Karpas-422 (cell line): ENCODE measurements around the gene INAFM2. TPM values are rescaled to one million over a fixed set of nuclear protein-coding genes. Genes with fewer than 3 reads are reported as not detected.

Experiments
- DNase-seq: peaks from one replicate; pipeline ENCODE4 v3.0.0-alpha.2; 2015
- H2AFZ ChIP-seq: fragments of 200-600 bp; sonication (generic); 2 replicates; pipeline ENCODE4 v1.6.1; 2014; ENCODE audit warnings: antibody characterized with exemption, low read length, mixed read lengths
- H3K27ac ChIP-seq: fragments of 200-600 bp; sonication (generic); 2 replicates; pipeline ENCODE4 v1.5.1; 2014; ENCODE audit warnings: mild to moderate bottlenecking, low read length, moderate library complexity
- H3K27me3 ChIP-seq: fragments of 200-600 bp; sonication (generic); 2 replicates; pipeline ENCODE4 v1.6.1; 2014; ENCODE audit warnings: low read length, mixed read lengths
- H3K36me3 ChIP-seq: fragments of 200-600 bp; sonication (generic); 2 replicates; pipeline ENCODE4 v1.6.1; 2014; ENCODE audit warnings: low read length, mixed read lengths; ENCODE audit not compliant: insufficient read depth
- H3K4me1 ChIP-seq: fragments of 200-600 bp; sonication (generic); 2 replicates; pipeline ENCODE4 v1.6.1; 2014; ENCODE audit warnings: mild to moderate bottlenecking, low read length, mixed read lengths
- H3K4me2 ChIP-seq: fragments of 200-600 bp; sonication (generic); 2 replicates; pipeline ENCODE4 v1.6.1; 2014; ENCODE audit warnings: low read length, low read depth, mild to moderate bottlenecking; ENCODE audit not compliant: poor library complexity, severe bottlenecking
- H3K4me3 ChIP-seq: fragments of 200-600 bp; sonication (generic); 2 replicates; pipeline ENCODE4 v1.5.1; 2014; ENCODE audit warnings: mild to moderate bottlenecking, antibody characterized with exemption, low read length, mixed read lengths
- H3K79me2 ChIP-seq: fragments of 200-600 bp; sonication (generic); 2 replicates; pipeline ENCODE4 v1.6.1; 2014; ENCODE audit warnings: mild to moderate bottlenecking, low read length, mixed read lengths
- H3K9ac ChIP-seq: fragments of 200-600 bp; sonication (generic); 2 replicates; pipeline ENCODE4 v1.6.0; 2014; ENCODE audit warnings: low read length
- H3K9me2 ChIP-seq: fragments of 200-600 bp; sonication (generic), shearing (Covaris generic); replicated peaks from 2 replicates; pipeline ENCODE4 v1.6.0; 2014; ENCODE audit warnings: mild to moderate bottlenecking, low read length, moderate library complexity; ENCODE audit not compliant: insufficient read depth
- H3K9me3 ChIP-seq: fragments of 300-700, 200-600 bp; sonication (generic); 2 replicates; pipeline ENCODE4 v1.6.1; 2014; ENCODE audit warnings: low read length, mixed read lengths
- H4K20me1 ChIP-seq: fragments of 200-600 bp; sonication (generic); 2 replicates; pipeline ENCODE4 v1.6.1; 2014; ENCODE audit warnings: mild to moderate bottlenecking, antibody characterized with exemption, low read length, low read depth; ENCODE audit not compliant: insufficient read depth
- total RNA-seq: library from RNA; depleted of rRNA; stranded (reverse); fragments of >200 nt; shearing (Covaris generic); gene quantifications from 2 replicates; pipeline ENCODE4 v1.2.3, GENCODE V29; 2014; ENCODE audit warnings: low replicate concordance

Gene INAFM2
- total RNA-seq, 1 experiment from 2014 or later: 9.2 TPM

GRCh38 chr15:40322531-40323238, 807 bp upstream of the INAFM2 start:
- peaks cover 25% of the 10 kb centered on the region for H3K4me1 ChIP-seq
- peak overlapping the region; percentile 36; the same call in 1 of the 2 replicates for H3K4me3 ChIP-seq
- H3K9ac ChIP-seq: no peak overlapping the region
- no peaks in the 10 kb centered on the region for H3K9me2 ChIP-seq
- H2AFZ ChIP-seq: no peak overlapping the region
- H3K9me3 ChIP-seq: no peaks in the 10 kb centered on the region
- H3K4me2 ChIP-seq: peak overlapping the region; percentile 55
- no peaks in the 10 kb centered on the region for H3K36me3 ChIP-seq
- no peak for DNase-seq
- H3K27ac ChIP-seq: no peak overlapping the region
- no peaks in the 10 kb centered on the region for H3K79me2 ChIP-seq
- peaks cover 4% of the 10 kb centered on the region; the same call in 1 of the 2 replicates for H4K20me1 ChIP-seq
- H3K27me3 ChIP-seq: no peaks in the 10 kb centered on the region; the same call in 1 of the 2 replicates

- Histone ChIP-seq H3K36me3 (no peaks in the 10 kb centered on the region), H2AFZ (no peak overlapping the region), H3K9me2 (no peaks in the 10 kb centered on the region), H3K27ac (no peak overlapping the region), H3K9ac (peak overlapping the region; percentile 67), H3K27me3 (no peaks in the 10 kb centered on the region; the same call in 1 of the 2 replicates), H3K4me1 (peaks cover 25% of the 10 kb centered on the region), H3K79me2 (no peaks in the 10 kb centered on the region), H3K4me2 (peak overlapping the region; percentile 64), H3K4me3 (peak overlapping the region; percentile 65), H3K9me3 (no peaks in the 10 kb centered on the region), H4K20me1 (peaks cover 4% of the 10 kb centered on the region; the same call in 1 of the 2 replicates)
- no peak for DNase-seq
Measured at GRCh38 chr15:40323953-40324937, 753 bp downstream of the INAFM2 start.

- Histone ChIP-seq H3K9ac (no peak overlapping the region), H3K9me3 (no peaks in the 10 kb centered on the region), H3K79me2 (no peaks in the 10 kb centered on the region), H4K20me1 (peaks cover 4% of the 10 kb centered on the region; the same call in 1 of the 2 replicates), H3K4me1 (peaks cover 25% of the 10 kb centered on the region), H3K4me3 (peak overlapping the region; percentile 65; the same call in 1 of the 2 replicates), H3K4me2 (no peak overlapping the region), H3K36me3 (no peaks in the 10 kb centered on the region), H3K27ac (no peak overlapping the region), H3K27me3 (no peaks in the 10 kb centered on the region; the same call in 1 of the 2 replicates), H3K9me2 (no peaks in the 10 kb centered on the region), H2AFZ (no peak overlapping the region)
- DNase-seq: no peak
Measured at GRCh38 chr15:40325188-40325587, 1.7 kb downstream of the INAFM2 start.

- no peak overlapping the region for H3K9ac ChIP-seq
- no peaks in the 10 kb centered on the region for H3K36me3 ChIP-seq
- peaks cover 23% of the 10 kb centered on the region for H3K4me1 ChIP-seq
- H3K27ac ChIP-seq: no peak overlapping the region
- no peaks in the 10 kb centered on the region; the same call in 1 of the 2 replicates for H3K27me3 ChIP-seq
- no peak overlapping the region for H3K4me2 ChIP-seq
- H3K9me2 ChIP-seq: no peaks in the 10 kb centered on the region
- no peak overlapping the region for H2AFZ ChIP-seq
- peaks cover 4% of the 10 kb centered on the region; the same call in 1 of the 2 replicates for H4K20me1 ChIP-seq
- H3K9me3 ChIP-seq: no peaks in the 10 kb centered on the region
- DNase-seq: no peak
- H3K4me3 ChIP-seq: no peak overlapping the region
- no peaks in the 10 kb centered on the region for H3K79me2 ChIP-seq
Measured at GRCh38 chr15:40325700-40326099, 2.2 kb downstream of the INAFM2 start.

- H2AFZ ChIP-seq: no peak overlapping the region
- no peak overlapping the region for H3K4me3 ChIP-seq
- H3K9me3 ChIP-seq: no peaks in the 10 kb centered on the region
- no peaks in the 10 kb centered on the region for H3K9me2 ChIP-seq
- peaks cover 4% of the 10 kb centered on the region; the same call in 1 of the 2 replicates for H4K20me1 ChIP-seq
- peaks cover 19% of the 10 kb centered on the region for H3K4me1 ChIP-seq
- no peak overlapping the region for H3K27ac ChIP-seq
- no peaks in the 10 kb centered on the region for H3K36me3 ChIP-seq
- DNase-seq: no peak
- H3K79me2 ChIP-seq: no peaks in the 10 kb centered on the region
- H3K9ac ChIP-seq: no peak overlapping the region
- H3K4me2 ChIP-seq: no peak overlapping the region
- no peaks in the 10 kb centered on the region; the same call in 1 of the 2 replicates for H3K27me3 ChIP-seq
Measured at GRCh38 chr15:40327457-40327856, 4.0 kb downstream of the INAFM2 start.

GRCh38 chr15:40328176-40328575, 4.7 kb downstream of the INAFM2 start:
- no peaks in the 10 kb centered on the region; the same call in 1 of the 2 replicates for H3K27me3 ChIP-seq
- no peak overlapping the region for H2AFZ ChIP-seq
- H3K36me3 ChIP-seq: no peaks in the 10 kb centered on the region
- no peak overlapping the region for H3K4me3 ChIP-seq
- no peaks in the 10 kb centered on the region for H3K9me2 ChIP-seq
- DNase-seq: no peak
- no peaks in the 10 kb centered on the region for H3K9me3 ChIP-seq
- H3K79me2 ChIP-seq: no peaks in the 10 kb centered on the region
- H3K4me1 ChIP-seq: peaks cover 13% of the 10 kb centered on the region
- H4K20me1 ChIP-seq: peaks cover 4% of the 10 kb centered on the region; the same call in 1 of the 2 replicates
- H3K27ac ChIP-seq: no peak overlapping the region
- H3K9ac ChIP-seq: no peak overlapping the region
- no peak overlapping the region for H3K4me2 ChIP-seq

GRCh38 chr15:40328751-40329150, 5.3 kb downstream of the INAFM2 start:
- H3K9ac ChIP-seq: no peak overlapping the region
- DNase-seq: no peak
- peaks cover 15% of the 10 kb centered on the region for H3K4me1 ChIP-seq
- H3K4me3 ChIP-seq: no peak overlapping the region
- no peaks in the 10 kb centered on the region for H3K9me3 ChIP-seq
- H3K36me3 ChIP-seq: no peaks in the 10 kb centered on the region
- H4K20me1 ChIP-seq: peaks cover 4% of the 10 kb centered on the region; the same call in 1 of the 2 replicates
- no peak overlapping the region for H3K4me2 ChIP-seq
- H3K27me3 ChIP-seq: no peaks in the 10 kb centered on the region; the same call in 1 of the 2 replicates
- no peaks in the 10 kb centered on the region for H3K9me2 ChIP-seq
- H3K79me2 ChIP-seq: no peaks in the 10 kb centered on the region
- H2AFZ ChIP-seq: no peak overlapping the region
- H3K27ac ChIP-seq: no peak overlapping the region

- no peak overlapping the region for H2AFZ ChIP-seq
Measured at GRCh38 chr15:40329804-40330203, 6.3 kb downstream of the INAFM2 start.

More at GRCh38 chr15:40329804-40330203, 6.3 kb downstream of the INAFM2 start:
- H3K27ac ChIP-seq: no peak overlapping the region
- H3K36me3 ChIP-seq: no peaks in the 10 kb centered on the region
- peaks cover 14% of the 10 kb centered on the region for H3K4me1 ChIP-seq
- no peaks in the 10 kb centered on the region for H3K79me2 ChIP-seq
- peaks cover 4% of the 10 kb centered on the region; the same call in 1 of the 2 replicates for H4K20me1 ChIP-seq
- no peak overlapping the region for H3K4me3 ChIP-seq
- no peaks in the 10 kb centered on the region; the same call in 1 of the 2 replicates for H3K27me3 ChIP-seq
- H3K9me2 ChIP-seq: no peaks in the 10 kb centered on the region
- no peak overlapping the region for H3K4me2 ChIP-seq
- no peak overlapping the region for H3K9ac ChIP-seq
- DNase-seq: no peak
- no peaks in the 10 kb centered on the region for H3K9me3 ChIP-seq
